HG02571 (cell line): ENCODE data around the gene SLC12A9.
"Not testable (repeated sequence)": the region's sequence is repeated elsewhere in the genome, so short reads cannot be mapped to it uniquely, and the experiment has no call there.

ENCODE experiments used
- ATAC-seq: cut with Tn5 transposase; IDR thresholded peaks from one replicate; pipeline ENCODE4 v1.9.1; 2021; ENCODE audit warnings: mild to moderate bottlenecking, moderate library complexity; ENCODE audit not compliant: unreplicated experiment

Gene SLC12A9, protein sequence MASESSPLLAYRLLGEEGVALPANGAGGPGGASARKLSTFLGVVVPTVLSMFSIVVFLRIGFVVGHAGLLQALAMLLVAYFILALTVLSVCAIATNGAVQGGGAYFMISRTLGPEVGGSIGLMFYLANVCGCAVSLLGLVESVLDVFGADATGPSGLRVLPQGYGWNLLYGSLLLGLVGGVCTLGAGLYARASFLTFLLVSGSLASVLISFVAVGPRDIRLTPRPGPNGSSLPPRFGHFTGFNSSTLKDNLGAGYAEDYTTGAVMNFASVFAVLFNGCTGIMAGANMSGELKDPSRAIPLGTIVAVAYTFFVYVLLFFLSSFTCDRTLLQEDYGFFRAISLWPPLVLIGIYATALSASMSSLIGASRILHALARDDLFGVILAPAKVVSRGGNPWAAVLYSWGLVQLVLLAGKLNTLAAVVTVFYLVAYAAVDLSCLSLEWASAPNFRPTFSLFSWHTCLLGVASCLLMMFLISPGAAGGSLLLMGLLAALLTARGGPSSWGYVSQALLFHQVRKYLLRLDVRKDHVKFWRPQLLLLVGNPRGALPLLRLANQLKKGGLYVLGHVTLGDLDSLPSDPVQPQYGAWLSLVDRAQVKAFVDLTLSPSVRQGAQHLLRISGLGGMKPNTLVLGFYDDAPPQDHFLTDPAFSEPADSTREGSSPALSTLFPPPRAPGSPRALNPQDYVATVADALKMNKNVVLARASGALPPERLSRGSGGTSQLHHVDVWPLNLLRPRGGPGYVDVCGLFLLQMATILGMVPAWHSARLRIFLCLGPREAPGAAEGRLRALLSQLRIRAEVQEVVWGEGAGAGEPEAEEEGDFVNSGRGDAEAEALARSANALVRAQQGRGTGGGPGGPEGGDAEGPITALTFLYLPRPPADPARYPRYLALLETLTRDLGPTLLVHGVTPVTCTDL

GRCh38 chr7:100852048-100852872 is at the start of gene SLC12A9:
SLC12A9 (plus strand) TSS chr7:100852713; CDS start chr7:100854198, 1,485 bp downstream.
- ATAC-seq: peak; percentile 79

- no peak for ATAC-seq
Measured at GRCh38 chr7:100802951-100803350, 49.6 kb upstream of the SLC12A9 start.

GRCh38 chr7:100803398-100804161 is 48.9 kb upstream of the SLC12A9 start:
- peak; percentile 91 for ATAC-seq

DNA sequence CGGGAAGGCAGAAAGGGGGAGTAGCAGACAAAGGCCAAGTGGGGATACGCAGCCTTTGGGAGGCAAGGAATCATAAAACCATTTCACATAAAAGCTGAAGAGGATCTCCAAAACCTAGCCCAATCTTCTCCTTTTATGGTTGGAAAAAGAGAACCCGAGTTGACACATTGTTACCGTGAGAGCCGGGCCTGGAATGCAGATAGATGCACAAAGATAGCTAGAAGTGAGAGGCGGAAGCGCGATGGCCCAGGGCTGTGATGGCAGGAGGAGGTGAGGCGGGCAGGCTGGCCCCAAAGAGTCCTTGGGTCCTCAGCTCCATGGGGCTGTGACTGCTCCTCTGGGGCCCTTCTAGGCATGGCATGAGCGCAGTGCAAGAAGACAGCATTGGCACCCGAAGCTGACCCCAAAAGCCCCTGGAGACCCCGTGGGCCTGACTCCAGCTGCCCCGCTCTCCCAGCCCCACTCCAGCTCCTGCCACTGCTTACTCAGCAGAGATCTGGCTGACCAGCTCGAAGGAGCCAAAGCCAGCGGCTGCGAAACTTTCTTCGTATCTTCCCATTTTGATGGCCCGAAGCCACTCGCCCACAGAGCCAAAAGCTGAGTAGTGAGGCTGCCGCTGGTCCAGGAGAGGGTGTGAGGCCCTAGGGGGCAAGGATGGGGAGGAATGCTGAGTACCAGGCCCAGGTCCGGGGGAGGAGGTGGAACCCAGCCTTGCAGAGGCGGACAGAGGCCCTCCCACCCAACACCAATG is 47.7 kb upstream of the SLC12A9 start:
- no peak for ATAC-seq

DNA sequence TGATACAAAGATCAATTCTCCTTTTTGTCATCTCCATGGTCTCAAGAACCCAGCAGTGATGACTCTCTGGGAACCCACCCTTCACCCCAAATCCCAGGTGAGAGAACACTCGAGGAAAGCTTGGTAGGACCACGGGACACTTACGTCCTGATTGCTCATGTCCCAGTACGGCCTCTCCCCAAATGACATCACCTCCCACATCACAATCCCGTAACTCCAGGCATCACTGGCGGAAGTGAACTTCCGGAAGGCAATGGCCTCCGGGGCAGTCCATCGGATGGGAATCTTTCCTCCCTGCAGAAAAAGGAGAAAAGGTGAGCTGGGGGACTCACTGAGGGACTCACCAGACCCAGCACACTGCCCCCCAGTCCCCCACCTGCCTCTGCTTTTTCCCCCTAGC is 46.2 kb upstream of the SLC12A9 start:
- no peak for ATAC-seq

- ATAC-seq: not testable (repeated sequence)
Measured at GRCh38 chr7:100806883-100807282, 45.6 kb upstream of the SLC12A9 start.

GRCh38 chr7:100808354-100808875 is 44.1 kb upstream of the SLC12A9 start:
- ATAC-seq: no peak

- ATAC-seq: no peak
Measured at GRCh38 chr7:100811480-100811879, 41.0 kb upstream of the SLC12A9 start.

DNA sequence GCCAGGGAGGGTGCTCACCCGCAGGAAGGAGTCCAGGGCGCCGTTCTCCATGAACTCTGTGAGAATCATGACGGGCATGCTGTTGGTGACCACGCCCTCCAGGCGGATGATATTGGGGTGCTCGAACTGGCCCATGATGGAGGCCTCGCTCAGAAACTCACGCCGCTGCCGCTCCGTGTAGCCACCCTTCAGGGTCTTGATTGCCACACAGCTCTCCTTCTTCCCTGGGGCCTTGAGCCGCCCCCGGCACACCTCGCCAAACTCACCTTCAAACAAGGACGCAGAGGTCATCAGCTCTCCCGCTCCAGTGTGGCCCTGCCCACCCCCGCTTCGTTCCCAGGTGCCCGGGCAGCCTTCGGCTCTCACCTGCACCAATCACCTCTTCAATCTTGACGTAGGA is 39.8 kb upstream of the SLC12A9 start:
- ATAC-seq: no peak

DNA sequence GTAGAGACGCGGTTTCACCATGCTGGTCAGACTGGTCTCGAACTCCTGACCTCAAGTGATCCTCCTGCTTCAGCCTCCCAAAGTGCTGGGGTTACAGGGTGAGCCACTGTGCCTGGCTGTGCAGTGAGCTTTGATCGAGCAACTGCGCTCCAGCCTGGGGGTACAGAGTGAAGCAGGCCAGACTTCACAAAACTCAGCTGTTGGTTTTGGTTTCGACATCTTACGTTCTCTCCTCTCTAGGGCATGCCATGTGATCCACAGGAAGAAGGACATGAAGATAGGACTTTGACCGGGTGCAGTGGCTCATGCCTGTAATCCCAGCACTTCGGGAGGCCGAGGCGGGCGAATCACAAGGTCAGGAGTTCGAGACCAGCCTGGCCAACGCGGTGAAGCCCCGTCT is 36.0 kb upstream of the SLC12A9 start:
- ATAC-seq: not testable (repeated sequence)

- no peak for ATAC-seq
Measured at GRCh38 chr7:100817097-100817496, 35.4 kb upstream of the SLC12A9 start.

GRCh38 chr7:100818366-100818765 is 34.1 kb upstream of the SLC12A9 start:
- ATAC-seq: no peak

GRCh38 chr7:100818825-100819224 is 33.7 kb upstream of the SLC12A9 start:
- no peak for ATAC-seq

GRCh38 chr7:100819586-100819985 is 32.9 kb upstream of the SLC12A9 start:
- ATAC-seq: no peak

GRCh38 chr7:100822236-100823139 is 30.0 kb upstream of the SLC12A9 start:
- no peak for ATAC-seq

DNA sequence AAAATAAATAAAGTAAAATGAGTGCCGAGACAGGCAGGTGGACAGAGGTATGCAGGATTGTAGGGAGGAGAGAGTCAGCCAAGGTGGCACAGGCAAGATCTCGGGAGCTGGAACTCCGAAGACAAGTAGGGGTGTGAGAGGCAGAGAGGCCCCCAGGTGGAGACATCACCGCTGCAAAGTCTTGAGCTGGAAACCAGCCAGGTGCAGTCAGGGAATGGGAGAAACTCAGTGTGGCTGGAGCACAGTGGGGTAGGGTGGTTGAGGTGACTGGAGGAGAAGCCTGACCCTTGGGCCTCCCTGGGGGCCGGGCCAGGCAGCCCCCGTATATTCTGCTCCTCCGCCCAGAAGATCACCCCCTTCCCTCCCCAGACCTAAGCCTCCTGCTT is 29.4 kb upstream of the SLC12A9 start:
- no peak for ATAC-seq

DNA sequence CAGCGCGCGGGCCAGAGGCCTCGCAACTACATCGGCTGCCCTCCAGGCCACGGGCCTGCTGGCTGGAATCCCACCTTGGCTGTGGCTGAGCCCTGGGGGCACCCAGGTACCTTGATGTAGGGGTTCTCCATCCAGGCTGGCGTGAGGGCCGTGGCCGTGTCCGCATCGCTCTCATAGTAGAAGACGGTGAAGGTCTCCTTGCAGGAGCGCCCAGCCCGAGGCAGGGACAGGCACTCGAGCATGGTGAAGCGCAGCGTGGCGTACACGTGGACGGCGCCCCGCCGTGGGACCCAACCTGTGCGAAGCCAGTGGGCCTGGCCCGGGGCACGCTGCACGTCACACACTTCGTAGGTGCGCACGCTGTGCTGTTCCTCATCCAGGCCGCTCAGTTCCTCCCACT is 29.0 kb upstream of the SLC12A9 start:
- no peak for ATAC-seq

- no peak for ATAC-seq
Measured at GRCh38 chr7:100824499-100825214, 27.9 kb upstream of the SLC12A9 start.
